C4-2B (cell line): ENCODE results near the gene SYT1.
"Not testable (repeated sequence)": the region's sequence is repeated elsewhere in the genome, so short reads cannot be mapped to it uniquely, and the experiment has no call there.

Experiments used
- H3K27ac ChIP-seq: fragments of 450-650 bp; 2 replicates; pipeline ENCODE4 v1.5.1; 2017
- ZFX ChIP-seq: fragments of 450-650 bp; IDR thresholded peaks from 2 replicates; pipeline ENCODE4 v1.6.1; 2017
- TF ChIP-seq, protein P1 (sequence below): fragments of 450-650 bp; conservative IDR thresholded peaks from 2 replicates; pipeline ENCODE4 v1.5.1; 2017; ENCODE audit warnings: mild to moderate bottlenecking

SYT1 gene

DNA sequence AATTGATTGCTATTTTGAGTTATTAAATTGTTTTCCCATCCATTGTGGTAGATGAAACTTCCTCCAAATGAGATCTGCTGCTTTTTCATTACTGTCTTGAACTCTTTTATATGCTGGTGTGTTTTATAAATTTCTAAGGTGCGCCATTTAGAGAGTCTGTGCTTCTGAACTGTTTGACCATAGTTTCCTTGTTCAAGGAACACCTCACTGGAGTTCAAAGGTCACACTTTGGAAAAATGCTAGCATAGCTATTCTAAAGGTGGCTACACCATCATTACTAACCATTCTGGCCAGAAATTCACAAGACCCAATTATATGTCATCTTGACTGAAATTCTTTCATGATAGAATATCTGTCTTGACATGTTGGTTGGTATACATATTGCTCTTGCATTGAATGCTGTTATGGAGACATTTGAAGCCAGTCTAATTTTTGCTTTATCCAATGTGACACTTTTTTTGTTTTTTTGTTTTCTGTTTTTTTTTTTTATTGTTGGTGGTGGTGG, 556.7 kb downstream of the SYT1 start:
- TF ChIP-seq ZFX, result no peak
- TF ChIP-seq, protein P1, sequence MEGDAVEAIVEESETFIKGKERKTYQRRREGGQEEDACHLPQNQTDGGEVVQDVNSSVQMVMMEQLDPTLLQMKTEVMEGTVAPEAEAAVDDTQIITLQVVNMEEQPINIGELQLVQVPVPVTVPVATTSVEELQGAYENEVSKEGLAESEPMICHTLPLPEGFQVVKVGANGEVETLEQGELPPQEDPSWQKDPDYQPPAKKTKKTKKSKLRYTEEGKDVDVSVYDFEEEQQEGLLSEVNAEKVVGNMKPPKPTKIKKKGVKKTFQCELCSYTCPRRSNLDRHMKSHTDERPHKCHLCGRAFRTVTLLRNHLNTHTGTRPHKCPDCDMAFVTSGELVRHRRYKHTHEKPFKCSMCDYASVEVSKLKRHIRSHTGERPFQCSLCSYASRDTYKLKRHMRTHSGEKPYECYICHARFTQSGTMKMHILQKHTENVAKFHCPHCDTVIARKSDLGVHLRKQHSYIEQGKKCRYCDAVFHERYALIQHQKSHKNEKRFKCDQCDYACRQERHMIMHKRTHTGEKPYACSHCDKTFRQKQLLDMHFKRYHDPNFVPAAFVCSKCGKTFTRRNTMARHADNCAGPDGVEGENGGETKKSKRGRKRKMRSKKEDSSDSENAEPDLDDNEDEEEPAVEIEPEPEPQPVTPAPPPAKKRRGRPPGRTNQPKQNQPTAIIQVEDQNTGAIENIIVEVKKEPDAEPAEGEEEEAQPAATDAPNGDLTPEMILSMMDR, result no peak

DNA sequence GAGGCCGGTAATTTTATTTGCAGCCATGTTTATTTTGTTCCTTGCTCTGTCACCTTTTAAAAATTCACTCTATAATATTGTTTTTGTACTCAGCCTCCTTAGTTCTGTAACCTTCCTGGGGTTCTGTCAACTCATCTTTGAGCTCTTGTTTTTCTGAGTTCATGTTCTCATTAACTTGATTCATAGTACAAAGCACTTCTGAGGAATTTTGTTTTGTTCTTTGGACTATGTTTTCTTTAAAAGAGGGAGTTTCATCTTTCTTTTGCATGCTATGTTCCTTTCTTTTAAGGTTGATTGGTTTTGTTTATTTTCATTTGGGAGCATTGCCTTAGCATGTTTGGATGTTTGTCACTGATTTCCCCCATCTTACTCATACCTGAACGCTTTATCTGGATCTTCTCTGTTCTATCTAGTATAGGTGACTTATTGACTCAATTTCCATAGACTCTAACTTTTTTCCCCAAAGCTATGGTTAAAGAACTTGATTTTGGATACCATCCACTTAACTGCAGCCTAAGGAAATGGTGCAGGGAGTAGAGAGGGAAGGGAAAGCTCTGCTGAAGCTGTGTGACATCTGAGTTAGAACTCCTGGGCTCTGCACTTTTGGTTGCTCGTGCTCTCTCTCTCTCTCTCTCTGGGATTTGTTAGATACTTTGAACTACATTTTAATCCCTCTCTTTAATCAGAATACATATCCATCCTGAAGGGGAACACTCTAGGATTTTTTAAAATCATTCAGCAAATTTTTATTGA, 557.7 kb downstream of the SYT1 start:
- TF ChIP-seq ZFX, result no peak
- TF ChIP-seq, protein P1, result no peak
- H3K27ac ChIP-seq, result no peak overlapping the region

More for the DNA sequence above, 556.7 kb downstream of the SYT1 start:
- no peak overlapping the region for H3K27ac ChIP-seq

DNA sequence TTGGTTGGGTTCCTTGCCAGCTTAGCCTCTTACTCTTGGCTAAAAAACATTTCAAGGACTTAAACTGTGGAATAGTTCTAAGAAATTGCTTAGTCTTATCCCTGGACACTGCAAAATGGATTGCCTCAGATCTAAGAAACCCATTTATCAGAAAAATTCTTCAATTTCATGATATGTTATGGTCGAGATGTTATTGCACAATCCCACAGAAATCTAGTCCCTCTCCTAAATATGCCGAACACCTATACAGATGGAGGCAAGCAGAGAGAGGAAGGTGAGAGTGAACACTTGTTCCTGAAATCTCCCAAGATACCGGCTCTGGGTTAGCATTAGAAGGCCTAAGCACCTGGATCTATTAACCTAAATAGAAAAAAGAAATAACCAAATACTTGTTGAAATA, 559.0 kb downstream of the SYT1 start:
- TF ChIP-seq ZFX, result no peak
- TF ChIP-seq, protein P1, result no peak
- no peak overlapping the region for H3K27ac ChIP-seq

DNA sequence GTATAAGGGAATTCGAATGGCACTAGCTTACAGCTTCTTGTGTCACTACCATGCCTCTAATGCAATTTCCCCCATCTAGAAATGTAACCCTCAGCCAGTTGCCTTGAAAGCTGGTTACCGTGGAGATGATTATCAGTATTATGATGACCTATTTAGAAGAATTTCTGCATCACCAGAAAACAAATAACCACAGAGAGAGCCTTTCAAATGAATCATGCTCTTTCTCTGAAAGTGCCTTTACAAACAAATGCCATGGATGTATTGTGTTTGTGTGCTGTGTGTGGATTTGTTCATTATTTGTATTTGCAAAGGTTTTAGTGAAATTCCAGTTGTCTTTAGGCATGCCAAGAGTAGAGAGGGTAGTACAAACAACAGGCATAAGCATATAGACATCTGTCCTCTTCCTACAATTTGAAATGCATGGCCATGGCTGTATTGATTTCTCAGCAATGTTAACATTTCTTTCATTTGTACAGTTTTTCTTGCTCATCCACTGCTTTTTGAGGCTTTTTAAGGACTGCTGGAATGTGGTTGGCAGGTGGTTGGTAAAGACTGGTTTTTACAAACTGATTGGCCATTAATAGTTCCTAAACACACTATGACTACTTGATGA, 559.6 kb downstream of the SYT1 start:
- H3K27ac ChIP-seq, result no peak overlapping the region
- TF ChIP-seq, protein P1, result no peak
- no peak for TF ChIP-seq ZFX

DNA sequence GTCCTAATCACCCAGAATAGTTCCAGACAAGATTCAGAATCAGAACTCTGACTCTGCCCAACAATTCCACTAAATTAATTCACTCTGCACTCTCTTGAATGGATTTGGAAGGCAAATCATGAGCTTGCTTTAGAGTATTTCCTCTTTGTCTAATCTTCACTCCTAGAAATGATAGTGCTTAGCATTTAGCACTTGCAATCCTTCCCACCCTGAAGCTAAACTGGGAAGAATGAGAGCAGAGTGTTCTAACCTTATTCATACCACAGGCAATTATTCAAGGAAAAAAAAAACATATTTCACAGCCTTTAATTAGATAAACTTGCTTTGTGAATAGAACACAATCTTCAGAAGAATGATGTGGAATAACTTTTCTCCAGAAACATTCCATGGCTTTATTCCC, 561.5 kb downstream of the SYT1 start:
- no peak overlapping the region for H3K27ac ChIP-seq
- TF ChIP-seq ZFX, result no peak
- TF ChIP-seq, protein P1, result no peak

DNA sequence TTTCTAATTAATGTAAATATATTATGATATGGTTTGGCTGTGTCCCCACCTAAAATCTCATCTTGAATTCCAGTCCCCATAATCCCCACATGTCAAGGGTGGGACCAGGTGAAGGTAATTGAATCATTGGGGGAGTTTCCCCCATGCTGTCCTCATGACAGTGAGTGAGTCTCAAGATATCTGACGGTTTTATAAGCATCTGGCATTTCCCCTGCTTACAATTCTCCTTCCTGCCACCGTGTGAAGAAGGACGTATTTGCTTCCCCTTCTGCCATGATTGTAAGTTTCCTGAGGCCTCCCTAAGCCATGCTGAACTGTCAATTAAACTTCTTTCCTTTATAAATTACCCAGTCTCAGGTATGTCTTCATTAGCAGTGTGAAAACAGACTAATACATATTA, 562.2 kb downstream of the SYT1 start:
- H3K27ac ChIP-seq, result not testable (repeated sequence)

DNA sequence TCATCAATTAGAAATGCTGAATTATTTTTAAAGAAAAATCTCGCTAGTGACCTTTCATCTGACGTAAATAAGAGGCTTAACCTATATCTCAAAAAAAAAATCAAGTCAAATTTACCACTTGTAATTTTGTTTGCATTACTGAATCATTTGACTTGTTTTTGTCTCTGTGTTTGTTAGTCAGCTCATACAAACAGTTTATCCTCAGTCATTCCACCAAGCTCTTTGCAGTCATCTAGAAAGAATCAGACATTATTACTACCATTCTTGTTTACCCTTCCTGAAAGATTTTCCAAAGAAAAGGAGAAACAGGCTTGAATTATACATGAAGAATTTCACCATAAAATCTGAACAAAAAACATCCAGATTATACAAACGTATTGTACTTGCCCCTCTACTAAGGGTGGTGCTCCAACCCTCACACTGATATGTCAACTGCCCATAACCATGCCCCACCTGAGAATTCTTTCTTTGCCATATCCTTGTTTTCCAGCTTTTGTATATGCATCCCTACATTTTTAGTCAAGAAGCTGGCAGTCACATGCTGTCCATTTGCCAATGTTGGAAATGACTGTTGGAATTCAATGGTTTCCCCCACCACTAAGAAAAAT, 569.0 kb downstream of the SYT1 start:
- TF ChIP-seq, protein P1, result no peak
- TF ChIP-seq ZFX, result no peak
- no peak overlapping the region for H3K27ac ChIP-seq
